HPDE6-E6E7 (cell line): ENCODE data around the gene C5AR2.
"Not testable (repeated sequence)": the region's sequence is repeated elsewhere in the genome, so short reads cannot be mapped to it uniquely, and the experiment has no call there.

Experiments used
- DNase-seq: peaks from one replicate; pipeline ENCODE4 v3.0.0; 2011; ENCODE audit warnings: missing footprints; ENCODE audit errors: extremely low spot score

Gene C5AR2

GRCh38 chr19:47362321-47362720, 30.3 kb downstream of the C5AR2 start:
- no peak for DNase-seq

- peak; percentile 59 for DNase-seq
These were observed 32.0 kb downstream of the C5AR2 start for GRCh38 chr19:47363758-47364531.

- not testable (repeated sequence) for DNase-seq
These were observed 33.5 kb downstream of the C5AR2 start for GRCh38 chr19:47365455-47365854.

- no peak for DNase-seq
These were observed 38.2 kb downstream of the C5AR2 start for GRCh38 chr19:47370045-47370611.

- DNase-seq: no peak
These were observed 39.3 kb downstream of the C5AR2 start for GRCh38 chr19:47371261-47371660.

- DNase-seq: no peak
These were observed 40.6 kb downstream of the C5AR2 start for GRCh38 chr19:47372603-47373002.

- DNase-seq: no peak
These were observed 41.6 kb downstream of the C5AR2 start for GRCh38 chr19:47373246-47374240.

- DNase-seq: no peak
These were observed 43.1 kb downstream of the C5AR2 start for GRCh38 chr19:47374876-47375693.

- DNase-seq: no peak
These were observed 44.0 kb downstream of the C5AR2 start for GRCh38 chr19:47375694-47376588.

GRCh38 chr19:47376589-47377144, 44.7 kb downstream of the C5AR2 start:
- DNase-seq: no peak

GRCh38 chr19:47377208-47377701, 45.3 kb downstream of the C5AR2 start:
- DNase-seq: no peak

- no peak for DNase-seq
These were observed 45.8 kb downstream of the C5AR2 start for GRCh38 chr19:47377801-47378200.

- no peak for DNase-seq
These were observed 46.3 kb downstream of the C5AR2 start for GRCh38 chr19:47378246-47378645.

- no peak for DNase-seq
These were observed 47.5 kb downstream of the C5AR2 start for GRCh38 chr19:47379381-47379938.

- DNase-seq: no peak
These were observed 48.6 kb downstream of the C5AR2 start for GRCh38 chr19:47380559-47380958.

GRCh38 chr19:47381121-47381520, 49.1 kb downstream of the C5AR2 start:
- DNase-seq: no peak

GRCh38 chr19:47381653-47382279, 49.8 kb downstream of the C5AR2 start:
- DNase-seq: no peak

- not testable (repeated sequence) for DNase-seq
These were observed 51.9 kb downstream of the C5AR2 start for GRCh38 chr19:47383890-47384289.

- DNase-seq: not testable (repeated sequence)
These were observed 52.6 kb downstream of the C5AR2 start for GRCh38 chr19:47384533-47384932.
